GM23338 (cell line): ENCODE results near the gene MAP2K5. TPM values are rescaled to one million over a fixed set of nuclear protein-coding genes. Genes with fewer than 3 reads are reported as not detected.

ENCODE experiments used
- ATAC-seq: fragments of 200-7000 bp; cut with Tn5 transposase; 3 replicates; pipeline ENCODE4 v1.9.1; 2020
- DNase-seq: peaks from one replicate; pipeline ENCODE4 v3.0.0-alpha.2; 2015; ENCODE audit warnings: low spot score
- H2AFZ ChIP-seq: fragments of 200-600 bp; sonication (generic); 2 replicates; pipeline ENCODE4 v1.8.0; 2016; ENCODE audit warnings: antibody characterized with exemption, mild to moderate bottlenecking, moderate library complexity
- H3F3A ChIP-seq: fragments of 200-600 bp; sonication (generic); replicated peaks from 2 replicates; pipeline ENCODE4 v1.8.0; 2017; ENCODE audit warnings: antibody characterized with exemption, mixed run types, low read depth
- H3K27ac ChIP-seq: fragments of 200-600 bp; sonication (generic); 2 replicates; pipeline ENCODE4 v1.6.1; 2016; ENCODE audit warnings: low read depth
- H3K27me3 ChIP-seq: fragments of 200-600 bp; sonication (generic); 2 replicates; pipeline ENCODE4 v1.8.0; 2016; ENCODE audit warnings: mild to moderate bottlenecking, mixed run types, moderate library complexity; ENCODE audit not compliant: insufficient read depth
- H3K36me3 ChIP-seq: fragments of 200-600 bp; sonication (generic); 2 replicates; pipeline ENCODE4 v1.8.0; 2016; ENCODE audit warnings: mild to moderate bottlenecking; ENCODE audit not compliant: insufficient read depth
- H3K4me1 ChIP-seq: fragments of 200-600 bp; sonication (generic); 2 replicates; pipeline ENCODE4 v1.8.0; 2016; ENCODE audit warnings: mild to moderate bottlenecking, moderate library complexity; ENCODE audit not compliant: insufficient read depth
- H3K4me2 ChIP-seq: fragments of 200-600 bp; sonication (generic); 2 replicates; pipeline ENCODE4 v1.7.1; 2017; ENCODE audit warnings: mixed run types
- H3K4me3 ChIP-seq: fragments of 200-600 bp; sonication (generic); 2 replicates; pipeline ENCODE4 v1.6.1; 2016; ENCODE audit warnings: mixed run types
- H3K79me2 ChIP-seq: fragments of 200-600 bp; sonication (generic); replicated peaks from 2 replicates; pipeline ENCODE4 v1.8.0; 2017; ENCODE audit warnings: mild to moderate bottlenecking; ENCODE audit not compliant: insufficient read depth
- H3K9me2 ChIP-seq: fragments of 200-600 bp; sonication (generic); 2 replicates; pipeline ENCODE4 v1.8.0; 2017; ENCODE audit not compliant: insufficient read depth
- H4K20me1 ChIP-seq: fragments of 200-600 bp; sonication (generic); replicated peaks from 2 replicates; pipeline ENCODE4 v1.8.0; 2017; ENCODE audit warnings: mild to moderate bottlenecking; ENCODE audit not compliant: insufficient read depth
- H3K27ac Mint-ChIP-seq: 2 replicates; pipeline ENCODE4 v1.8.0; 2020; ENCODE audit warnings: inconsistent platforms, mild to moderate bottlenecking, moderate library complexity, mixed read lengths
- H3K27me3 Mint-ChIP-seq: 3 replicates; pipeline ENCODE4 v1.8.0; 2022; ENCODE audit warnings: low read depth, mild to moderate bottlenecking, moderate library complexity, mixed read lengths, inconsistent platforms; ENCODE audit not compliant: insufficient read depth, poor library complexity
- H3K36me3 Mint-ChIP-seq: 3 replicates; pipeline ENCODE4 v1.8.0; 2021; ENCODE audit warnings: low read depth, mild to moderate bottlenecking, inconsistent platforms, moderate library complexity, mixed read lengths
- H3K4me1 Mint-ChIP-seq: 3 replicates; pipeline ENCODE4 v1.8.0; 2020; ENCODE audit warnings: mild to moderate bottlenecking, inconsistent platforms, mixed read lengths
- H3K4me3 Mint-ChIP-seq: 3 replicates; pipeline ENCODE4 v1.8.0; 2021; ENCODE audit warnings: moderate library complexity, mild to moderate bottlenecking, inconsistent platforms, mixed read lengths
- H3K9me3 Mint-ChIP-seq: 3 replicates; pipeline ENCODE4 v1.8.0; 2020; ENCODE audit warnings: moderate library complexity, mild to moderate bottlenecking, inconsistent platforms, mixed read lengths
- CREB1 ChIP-seq: fragments of 250-450 bp; sonication (Bioruptor Pico); IDR thresholded peaks from 2 replicates; pipeline ENCODE4 v1.5.0; 2020; ENCODE audit warnings: low read depth, mild to moderate bottlenecking, moderate library complexity
- CTCF ChIP-seq, 2 experiments: fragments of 200-600 bp in 1 of 2; sonication (generic) in 1 of 2; conservative IDR thresholded peaks; 2 replicates each; pipeline versions ENCODE4 v1.5.1 to v1.6.1; 2016 to 2017; ENCODE audit warnings: antibody characterized with exemption in 2 of 2, low read depth in 2 of 2, mild to moderate bottlenecking in 2 of 2, moderate library complexity in 1 of 2
- ETS1 ChIP-seq: IDR thresholded peaks from 2 replicates; pipeline ENCODE4 v1.6.1; 2016; ENCODE audit warnings: antibody characterized with exemption
- EZH2 ChIP-seq: fragments of 200-600 bp; sonication (generic); IDR thresholded peaks from one replicate; pipeline ENCODE4 v1.8.0; 2017; ENCODE audit warnings: antibody characterized with exemption, mild to moderate bottlenecking, low read depth; ENCODE audit not compliant: unreplicated experiment
- EZH2phosphoT487 ChIP-seq: fragments of 200-600 bp; sonication (generic); IDR thresholded peaks from one replicate; pipeline ENCODE4 v1.8.1; 2018; ENCODE audit warnings: antibody characterized with exemption; ENCODE audit not compliant: unreplicated experiment
- JUNB ChIP-seq: IDR thresholded peaks from one replicate; pipeline ENCODE4 v1.6.1; 2016; ENCODE audit warnings: antibody characterized with exemption; ENCODE audit not compliant: unreplicated experiment
- NANOG ChIP-seq: IDR thresholded peaks from 2 replicates; pipeline ENCODE4 v1.6.1; 2016; ENCODE audit warnings: antibody characterized with exemption, borderline replicate concordance
- POLR2AphosphoS5 ChIP-seq: IDR thresholded peaks from 2 replicates; pipeline ENCODE4 v1.6.1; 2016; ENCODE audit warnings: antibody characterized with exemption, low read depth
- REST ChIP-seq: IDR thresholded peaks from one replicate; pipeline ENCODE4 v1.6.1; 2018; ENCODE audit warnings: antibody characterized with exemption; ENCODE audit not compliant: unreplicated experiment
- STAT1 ChIP-seq: IDR thresholded peaks from one replicate; pipeline ENCODE4 v1.6.1; 2016; ENCODE audit warnings: antibody characterized with exemption; ENCODE audit not compliant: unreplicated experiment
- ZNF114 ChIP-seq: fragments of 250-450 bp; sonication (Bioruptor Pico); IDR thresholded peaks from 2 replicates; pipeline ENCODE4 v1.5.0; 2020; ENCODE audit warnings: mild to moderate bottlenecking, moderate library complexity
- ZNF331 ChIP-seq: fragments of 250-450 bp; sonication (Bioruptor Pico); IDR thresholded peaks from 2 replicates; pipeline ENCODE4 v1.5.0; 2020; ENCODE audit warnings: low read depth, mild to moderate bottlenecking, moderate library complexity
- ZNF462 ChIP-seq: fragments of 250-450 bp; sonication (Bioruptor Pico); IDR thresholded peaks from 2 replicates; pipeline ENCODE4 v1.5.0; 2020; ENCODE audit warnings: mild to moderate bottlenecking, moderate library complexity
- polyA plus RNA-seq: library from polyadenylated mRNA; unstranded; fragments of >200 nt; fragmentation: Nextera tagmentation; extraction: Ambion mirVana; gene quantifications from 2 replicates; pipeline ENCODE4 v1.2.1, GENCODE V29; 2016
- total RNA-seq: library from RNA; depleted of rRNA; stranded (reverse); fragments of >200 nt; shearing (Covaris generic); gene quantifications from 2 replicates; pipeline ENCODE4 v1.2.3, GENCODE V29; 2014

MAP2K5 gene
- total and polyA plus RNA-seq, 2 experiments from 2014 or later: 6.5 to 13.6 TPM

- no peak overlapping the region for H3K27ac Mint-ChIP-seq
- Histone ChIP-seq H3K4me3 (no peak overlapping the region), H3K27me3 (no peaks in the 10 kb centered on the region), H3K79me2 (no peaks in the 10 kb centered on the region), H4K20me1 (no peaks in the 10 kb centered on the region), H3K4me1 (0 out of 2 replicates have a peak, but pooled peaks cover 7% of the 10 kb centered on the region), H3K9me2 (no peaks in the 10 kb centered on the region), H3K4me2 (no peak overlapping the region), H2AFZ (no peak overlapping the region), H3F3A (no peaks in the 10 kb centered on the region), H3K27ac (no peak overlapping the region), H3K36me3 (no peaks in the 10 kb centered on the region)
- DNase-seq (no peak), ATAC-seq (no peak)
- H3K4me3 Mint-ChIP-seq: no peak overlapping the region
- no peaks in the 10 kb centered on the region for H3K36me3 Mint-ChIP-seq
- no peak for TF ChIP-seq ZNF331 (CRISPR knock-in tag)
- TF ChIP-seq ETS1: no peak
- TF ChIP-seq JUNB: no peak
- TF ChIP-seq EZH2phosphoT487: no peak
- no peak for TF ChIP-seq EZH2
- TF ChIP-seq ZNF114 (CRISPR knock-in tag): no peak
- TF ChIP-seq STAT1: no peak
- no peak for TF ChIP-seq NANOG
- TF ChIP-seq ZNF462 (CRISPR knock-in tag): no peak
- TF ChIP-seq CREB1: no peak
- TF ChIP-seq REST: no peak
- no peak for TF ChIP-seq POLR2AphosphoS5
- TF ChIP-seq CTCF (conservative IDR thresholded peaks at IDR 0.05; ENCODE audit: low read depth in 2 of 2): no peak
- no peaks in the 10 kb centered on the region for H3K27me3 Mint-ChIP-seq
- H3K4me1 Mint-ChIP-seq: 0 out of 3 replicates have a peak, but pooled peaks cover 3% of the 10 kb centered on the region
- H3K9me3 Mint-ChIP-seq: no peaks in the 10 kb centered on the region
Observed at GRCh38 chr15:67569668-67570067, 27.2 kb downstream of the MAP2K5 start.
